BE2C (cell line): Measurements from ENCODE around the gene FUT4.

Source experiments
- DNase-seq: peaks from one replicate; pipeline ENCODE4 v3.0.0-alpha.2; 2020
- H3K27me3 ChIP-seq: fragments of 250-450 bp; sonication (Bioruptor Pico); 2 replicates; pipeline ENCODE4 v1.5.1; 2020; ENCODE audit warnings: mild to moderate bottlenecking
- H3K36me3 ChIP-seq: fragments of 250-450 bp; sonication (Bioruptor Pico); 2 replicates; pipeline ENCODE4 v1.5.1; 2020; ENCODE audit warnings: mild to moderate bottlenecking
- H3K4me1 ChIP-seq: fragments of 250-450 bp; sonication (Bioruptor Pico); 2 replicates; pipeline ENCODE4 v1.5.1; 2020
- H3K4me3 ChIP-seq: 2 replicates; pipeline ENCODE4 v1.5.1; 2011; ENCODE audit warnings: low read depth, low read length
- H3K9me3 ChIP-seq: fragments of 250-450 bp; sonication (Bioruptor Pico); 2 replicates; pipeline ENCODE4 v1.5.1; 2020
- CTCF ChIP-seq: IDR thresholded peaks from 2 replicates; pipeline ENCODE4 v1.5.1; 2012; ENCODE audit warnings: mild to moderate bottlenecking, low read depth, low read length

FUT4 gene

GRCh38 chr11:94583213-94583865 is 39.6 kb downstream of the FUT4 start:
- Histone ChIP-seq H3K4me1 (no peaks in the 10 kb centered on the region), H3K4me3 (no peak overlapping the region), H3K36me3 (no peaks in the 10 kb centered on the region), H3K27me3 (no peaks in the 10 kb centered on the region), H3K9me3 (no peaks in the 10 kb centered on the region)
- TF ChIP-seq CTCF: no peak
- no peak for DNase-seq

DNA sequence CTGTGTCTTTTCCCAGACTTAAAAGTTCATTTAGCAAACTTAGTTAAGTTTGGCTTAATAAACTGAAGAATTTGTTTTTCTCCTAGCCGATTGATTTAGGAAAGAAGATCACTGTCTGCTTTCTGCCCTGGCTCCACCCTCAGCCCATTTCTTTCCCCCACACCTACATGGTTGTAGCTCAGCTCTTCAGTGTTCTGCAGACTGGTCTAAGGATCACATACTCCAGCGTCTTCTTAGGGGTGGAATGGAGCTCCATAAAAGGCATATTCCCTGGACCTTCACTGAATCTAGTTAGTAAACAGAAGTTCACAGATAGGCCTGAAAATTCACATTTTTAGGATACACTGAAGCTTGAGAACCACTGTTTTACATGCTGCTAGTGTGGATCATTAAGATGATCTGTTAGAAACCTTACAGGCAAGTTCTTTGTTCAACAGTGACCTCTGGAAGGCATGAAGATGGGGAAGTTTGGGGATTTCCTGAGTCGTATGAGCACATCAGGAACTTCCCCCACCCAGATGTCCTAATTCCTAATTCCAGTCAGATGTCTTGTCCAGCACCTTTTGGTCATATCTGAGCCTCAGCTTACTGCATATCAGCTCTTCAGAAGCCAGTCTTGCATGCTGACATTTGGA is 40.3 kb downstream of the FUT4 start:
- Histone ChIP-seq H3K4me1 (no peaks in the 10 kb centered on the region), H3K4me3 (no peak overlapping the region), H3K9me3 (no peaks in the 10 kb centered on the region), H3K27me3 (no peaks in the 10 kb centered on the region), H3K36me3 (no peaks in the 10 kb centered on the region)
- no peak for TF ChIP-seq CTCF
- no peak for DNase-seq

DNA sequence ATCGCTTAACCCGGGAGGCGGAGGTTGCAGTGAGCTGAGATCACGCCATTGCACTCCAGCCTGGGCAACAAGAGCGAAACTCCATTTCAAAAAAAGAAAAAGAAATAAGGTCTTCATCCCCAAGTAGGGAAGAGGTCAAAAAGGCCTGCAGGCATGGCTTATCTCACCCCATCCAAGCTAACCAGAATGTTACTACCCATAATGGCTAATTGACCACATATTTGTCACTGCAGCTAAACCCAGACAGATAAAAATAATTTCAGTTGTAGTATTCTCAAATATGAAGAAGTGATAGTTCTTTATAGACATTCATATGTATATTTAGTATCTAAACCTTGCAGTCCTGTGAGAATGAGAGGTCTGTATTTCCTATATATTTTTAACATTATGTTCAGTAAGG is 41.3 kb downstream of the FUT4 start:
- Histone ChIP-seq H3K4me3 (no peak overlapping the region), H3K9me3 (no peaks in the 10 kb centered on the region), H3K27me3 (no peaks in the 10 kb centered on the region), H3K4me1 (no peaks in the 10 kb centered on the region), H3K36me3 (no peaks in the 10 kb centered on the region)
- no peak for DNase-seq
- TF ChIP-seq CTCF: no peak

- Histone ChIP-seq H3K36me3 (no peaks in the 10 kb centered on the region), H3K4me3 (no peak overlapping the region), H3K4me1 (no peaks in the 10 kb centered on the region), H3K27me3 (no peaks in the 10 kb centered on the region), H3K9me3 (no peaks in the 10 kb centered on the region)
- no peak for TF ChIP-seq CTCF
- no peak for DNase-seq
These were observed 41.7 kb downstream of the FUT4 start for GRCh38 chr11:94585399-94585798.

- TF ChIP-seq CTCF: no peak
- DNase-seq: no peak
- H3K27me3 ChIP-seq: no peaks in the 10 kb centered on the region
- no peak overlapping the region for H3K4me3 ChIP-seq
- H3K9me3 ChIP-seq: no peaks in the 10 kb centered on the region
- no peaks in the 10 kb centered on the region for H3K4me1 ChIP-seq
- H3K36me3 ChIP-seq: no peaks in the 10 kb centered on the region
These were observed 42.8 kb downstream of the FUT4 start for GRCh38 chr11:94586546-94586945.

DNA sequence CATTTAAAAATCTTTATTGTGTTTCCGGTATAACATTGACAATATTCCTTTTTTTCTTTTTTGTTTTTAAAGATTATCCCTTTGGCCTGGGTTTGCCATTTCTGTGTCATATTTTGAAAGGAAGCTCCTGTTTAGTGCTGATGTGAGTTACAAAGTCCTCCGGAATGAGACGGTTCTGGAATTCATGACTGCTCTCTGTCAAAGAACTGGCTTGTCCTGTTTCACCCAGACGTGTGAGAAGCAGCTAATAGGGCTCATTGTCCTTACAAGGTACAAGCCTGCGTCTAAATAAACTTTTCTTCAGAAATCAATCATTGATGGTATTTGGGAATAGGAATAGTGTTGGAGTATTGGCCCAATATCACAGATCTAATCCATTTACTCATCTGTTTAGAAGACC is 43.3 kb downstream of the FUT4 start:
- Histone ChIP-seq H3K4me1 (no peaks in the 10 kb centered on the region), H3K36me3 (no peaks in the 10 kb centered on the region), H3K4me3 (no peak overlapping the region), H3K27me3 (no peaks in the 10 kb centered on the region), H3K9me3 (no peaks in the 10 kb centered on the region)
- DNase-seq: no peak
- no peak for TF ChIP-seq CTCF
